NCI-H748 (cell line): ENCODE results near the gene FAM180A.
"Not testable (repeated sequence)": the region's sequence is repeated elsewhere in the genome, so short reads cannot be mapped to it uniquely, and the experiment has no call there.

Source experiments
- DNase-seq: peaks from one replicate; lab custom pipeline; 2025; ENCODE audit not compliant: unreplicated experiment; lab: John Stamatoyannopoulos, UW

The FAM180A gene

DNA sequence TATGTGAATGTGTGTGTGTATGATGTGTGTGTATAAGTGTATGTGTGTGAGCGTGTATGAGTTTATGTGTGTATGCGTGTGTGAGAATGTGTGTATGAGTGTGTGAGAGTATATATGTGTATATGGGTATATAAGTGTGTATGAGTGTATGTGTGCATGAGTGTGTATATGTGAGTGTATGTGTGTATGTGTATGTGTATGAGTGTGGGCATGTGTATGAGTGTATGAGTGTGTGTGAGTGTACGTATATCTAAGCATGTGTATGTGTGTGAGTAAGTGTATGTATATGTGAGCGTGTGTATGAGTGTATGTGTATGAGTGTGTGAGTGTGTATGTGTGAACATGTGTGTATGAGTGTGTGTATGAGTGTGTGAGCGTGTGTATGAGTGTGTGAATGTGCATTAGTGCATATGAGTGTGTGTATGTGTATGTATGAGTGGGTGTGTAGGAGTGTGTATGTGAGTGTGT, 33.5 kb downstream of the FAM180A start:
- no peak for DNase-seq

DNA sequence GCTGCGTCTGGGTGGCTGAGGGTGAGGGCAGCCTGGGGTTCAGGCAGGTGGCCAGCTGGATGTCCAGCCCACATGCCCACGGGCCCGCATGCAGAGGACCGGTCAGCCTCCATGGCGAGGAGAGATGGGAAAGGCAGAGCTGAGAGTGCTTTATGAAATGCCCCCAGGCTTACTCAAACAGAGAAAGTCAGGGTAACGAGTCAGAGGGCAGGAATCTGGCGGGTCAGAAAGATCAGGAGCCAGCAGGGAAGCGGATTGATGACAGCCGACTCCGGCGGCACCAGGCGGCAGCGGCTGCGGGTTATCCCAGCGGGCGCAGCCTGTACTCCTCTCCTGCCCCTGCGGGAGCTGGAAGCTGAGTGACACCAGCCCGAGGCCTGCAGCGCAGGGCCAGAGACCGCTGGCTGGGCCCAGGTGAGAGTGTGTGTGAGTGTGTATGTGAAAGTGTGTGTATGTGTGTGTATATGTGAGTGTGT, 34.0 kb downstream of the FAM180A start:
- no peak for DNase-seq

DNA sequence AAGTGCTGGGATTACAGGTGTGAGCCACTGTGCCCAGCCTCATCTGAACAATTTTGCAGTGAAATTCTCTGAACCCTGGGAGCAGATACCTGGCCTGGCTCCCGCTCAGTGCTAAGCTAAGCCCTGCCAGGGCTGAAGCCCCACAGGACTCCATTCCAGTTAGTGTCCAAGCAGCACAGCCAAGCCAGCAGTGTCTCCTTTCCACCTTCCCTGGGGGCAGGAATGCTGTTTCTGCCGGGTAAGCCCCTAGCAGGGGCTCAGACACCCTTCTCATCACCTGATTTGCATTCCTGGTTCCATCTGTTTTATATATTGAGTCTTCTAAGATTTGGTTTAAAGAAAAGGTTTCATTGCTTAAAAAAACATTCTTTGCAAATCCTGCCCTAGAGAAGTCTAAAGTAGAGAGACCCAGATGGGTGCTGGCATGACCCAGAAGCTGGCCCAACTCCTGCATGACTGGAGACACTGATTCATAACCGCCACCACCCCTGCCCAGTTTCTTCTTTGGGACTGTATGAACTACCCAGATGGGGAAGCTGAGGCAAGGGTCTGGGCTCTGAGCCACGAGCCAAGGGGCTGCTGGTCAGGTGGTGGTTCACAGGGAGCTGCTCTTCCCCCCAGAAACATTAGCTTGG, 34.7 kb downstream of the FAM180A start:
- DNase-seq: no peak

DNA sequence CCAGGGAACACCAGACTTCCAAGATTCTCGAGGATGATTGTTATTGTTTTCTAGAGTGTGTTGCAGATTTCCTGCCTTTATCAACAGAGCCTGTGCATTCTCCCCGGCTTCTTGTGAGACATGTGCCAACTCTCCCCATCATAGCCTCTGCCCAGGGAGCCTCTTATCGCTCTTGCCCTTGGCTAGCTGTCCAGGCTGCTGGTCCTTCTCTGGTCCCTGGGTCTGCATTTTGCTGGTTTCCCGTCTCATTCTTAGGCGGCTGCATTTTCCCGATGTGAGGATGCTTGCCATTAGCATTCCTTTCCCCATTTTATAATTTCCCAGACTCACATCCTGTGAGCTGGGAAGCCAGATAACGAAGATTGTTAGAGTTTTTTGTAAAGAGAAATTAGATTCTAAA, 35.8 kb downstream of the FAM180A start:
- DNase-seq: no peak

DNA sequence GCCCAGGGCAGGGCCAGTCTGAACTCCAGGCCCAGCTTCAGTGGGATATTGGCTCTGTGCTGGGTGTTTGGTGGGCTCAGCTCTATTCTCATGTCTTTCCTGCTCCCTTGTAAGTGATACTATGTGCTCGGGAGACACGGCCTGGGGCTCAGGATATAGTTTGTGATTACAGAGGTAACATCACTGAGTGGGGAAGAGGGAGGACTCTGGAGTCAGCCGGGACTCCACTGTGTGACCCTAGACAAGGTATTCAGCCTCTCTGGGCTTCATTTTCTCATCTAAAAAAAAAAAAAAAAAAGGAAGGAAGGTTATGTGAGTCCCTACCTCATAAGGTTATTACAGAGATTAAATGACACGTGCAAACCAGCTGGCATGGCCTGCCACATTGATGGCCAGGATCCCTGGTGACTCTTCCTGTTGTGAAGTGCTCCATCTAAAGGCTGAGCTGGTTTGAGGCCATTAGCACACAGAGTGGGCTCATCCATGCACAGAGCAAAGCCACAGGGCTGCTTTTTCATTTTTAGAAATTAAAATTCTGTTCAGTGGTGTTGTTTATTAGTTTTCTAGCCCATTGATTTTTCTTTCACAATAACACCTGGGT, 36.3 kb downstream of the FAM180A start:
- peak; percentile 16 for DNase-seq

DNA sequence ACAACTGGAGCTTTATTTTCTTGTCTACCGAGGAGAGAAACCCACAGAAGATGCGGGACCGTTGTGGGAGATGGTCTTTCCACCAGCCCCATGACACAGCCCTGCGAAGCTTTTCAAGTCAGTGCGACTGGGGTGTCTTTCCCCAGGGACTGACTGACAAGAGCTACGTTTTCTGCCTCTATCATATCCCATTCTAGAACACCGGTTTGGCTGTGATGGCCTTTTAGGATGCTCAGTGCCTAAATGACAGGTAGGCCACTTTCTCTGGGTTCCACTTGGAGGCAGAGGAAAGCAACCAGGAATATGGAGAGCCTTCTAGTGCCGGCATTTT, 37.5 kb downstream of the FAM180A start:
- DNase-seq: no peak

DNA sequence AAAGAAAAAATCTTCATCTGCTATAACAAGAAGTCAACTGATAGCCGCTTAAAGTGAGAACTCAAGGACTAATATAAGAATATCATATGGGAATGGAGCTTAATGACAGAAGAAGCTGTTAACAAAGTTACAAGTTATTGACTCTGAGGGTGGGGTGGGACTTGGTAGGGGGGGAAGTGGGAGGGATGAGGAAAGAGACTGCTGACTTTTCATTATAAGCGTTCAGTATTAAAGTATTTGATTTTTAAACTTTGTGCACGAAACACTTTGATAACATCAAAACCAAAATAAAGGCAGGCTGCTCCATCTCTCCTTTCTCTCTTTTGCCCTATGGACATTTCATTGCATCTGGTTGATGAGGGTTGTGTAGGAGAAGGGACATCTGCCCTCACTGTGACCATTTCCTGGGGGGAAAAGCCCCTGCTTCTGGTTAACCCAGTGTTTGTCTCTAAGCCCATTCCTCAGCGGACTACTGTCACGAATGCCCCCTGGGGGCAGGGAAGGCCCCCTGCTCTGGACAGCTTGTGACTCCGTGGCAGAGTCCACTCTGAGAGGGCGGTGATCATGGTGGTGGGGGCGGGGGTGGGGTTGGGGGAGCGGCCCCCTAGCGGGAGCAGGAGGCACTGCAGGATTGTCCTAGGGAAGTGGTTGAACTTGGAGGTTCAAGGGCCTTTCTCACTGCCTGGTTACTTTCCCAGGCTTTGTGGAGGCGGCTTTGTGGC, 38.0 kb downstream of the FAM180A start:
- peak; percentile 18 for DNase-seq

DNA sequence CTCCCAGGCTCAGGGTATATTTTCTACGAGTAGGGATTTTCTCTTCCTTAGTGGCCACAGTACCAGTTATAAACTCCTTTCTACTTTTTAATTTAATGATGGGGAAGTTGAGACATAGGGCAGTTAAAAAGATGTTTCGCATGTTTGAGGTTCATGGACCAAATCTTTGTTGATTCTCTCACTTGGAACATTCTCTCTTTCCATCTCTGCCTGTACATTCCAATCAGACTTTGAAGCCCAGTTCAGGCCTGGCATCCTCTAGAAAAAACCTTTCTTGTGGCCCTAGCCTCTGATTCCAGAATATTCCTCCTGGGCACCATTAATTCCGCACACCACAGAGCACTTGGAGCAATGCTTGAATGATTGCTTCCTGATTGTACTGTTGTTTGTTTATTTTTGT, 39.1 kb downstream of the FAM180A start:
- DNase-seq: no peak

DNA sequence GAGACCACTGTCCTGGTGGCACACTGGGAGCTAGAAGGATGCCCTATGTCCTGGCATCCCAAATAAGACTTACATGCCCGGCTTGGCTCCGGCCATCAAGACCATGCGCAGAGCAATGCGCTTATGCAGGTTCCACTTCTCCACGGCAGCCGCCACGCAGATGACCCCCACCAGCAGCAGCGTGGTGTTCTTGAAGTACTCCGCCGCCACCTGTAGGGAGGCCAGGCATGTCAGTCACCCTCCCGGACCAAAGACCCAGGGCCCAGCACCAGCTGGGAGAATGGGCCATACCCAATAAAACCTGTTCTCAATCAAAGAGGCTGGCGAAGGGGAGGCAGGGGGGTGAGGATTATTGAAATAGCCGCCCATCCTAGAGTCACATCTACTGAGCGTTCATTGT, 40.6 kb downstream of the FAM180A start:
- DNase-seq: no peak

DNA sequence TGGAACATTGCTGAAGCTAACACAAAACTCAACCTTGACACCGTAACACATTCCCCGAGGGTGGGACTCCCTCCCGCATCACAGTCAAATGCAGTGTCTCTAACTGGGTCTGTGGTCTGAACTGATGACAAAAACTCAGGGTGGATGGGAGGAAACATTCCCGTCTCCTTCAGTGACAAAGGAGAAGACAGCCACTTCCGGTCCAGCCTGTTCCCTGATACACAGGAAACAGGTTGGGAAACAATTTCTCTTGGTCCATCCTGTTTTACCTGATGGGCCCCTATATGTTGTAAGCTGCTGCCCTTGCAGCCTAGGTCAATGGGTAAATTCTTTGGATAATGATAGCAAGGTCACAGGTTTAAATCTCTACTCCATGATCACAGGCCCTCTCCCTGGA, 41.0 kb downstream of the FAM180A start:
- no peak for DNase-seq

DNA sequence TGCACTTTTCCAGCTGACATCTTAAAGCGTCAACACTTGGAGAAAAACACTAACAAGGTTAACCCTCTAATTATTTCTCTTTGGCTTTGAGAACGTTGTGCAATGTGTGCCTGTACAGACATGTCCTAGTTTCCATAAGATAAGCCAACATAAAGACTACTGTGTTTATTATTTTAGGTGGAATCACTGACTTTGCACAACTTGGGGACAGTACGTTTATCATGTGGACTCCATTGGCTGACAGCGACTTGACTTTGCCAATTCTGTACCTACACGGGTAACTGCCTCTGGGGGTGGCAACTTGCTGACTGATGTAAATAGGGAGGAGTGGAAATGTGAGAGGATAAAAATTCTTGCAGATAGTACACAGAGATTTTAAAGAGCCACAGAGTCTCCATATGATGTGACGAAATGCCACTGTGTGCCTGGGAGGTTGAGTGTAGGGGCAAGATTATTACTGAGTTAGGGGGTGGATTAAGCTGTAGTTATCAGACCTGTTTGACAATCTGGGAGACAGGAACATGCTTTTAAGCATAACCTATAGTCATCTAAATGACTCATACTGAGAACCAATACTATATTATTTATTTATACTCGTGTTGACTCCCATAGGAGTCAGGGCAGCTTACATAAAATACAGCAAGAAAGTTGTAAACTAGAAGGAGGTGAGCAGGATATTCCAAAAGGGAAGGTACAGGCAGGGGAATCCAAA, 41.6 kb downstream of the FAM180A start:
- no peak for DNase-seq

DNA sequence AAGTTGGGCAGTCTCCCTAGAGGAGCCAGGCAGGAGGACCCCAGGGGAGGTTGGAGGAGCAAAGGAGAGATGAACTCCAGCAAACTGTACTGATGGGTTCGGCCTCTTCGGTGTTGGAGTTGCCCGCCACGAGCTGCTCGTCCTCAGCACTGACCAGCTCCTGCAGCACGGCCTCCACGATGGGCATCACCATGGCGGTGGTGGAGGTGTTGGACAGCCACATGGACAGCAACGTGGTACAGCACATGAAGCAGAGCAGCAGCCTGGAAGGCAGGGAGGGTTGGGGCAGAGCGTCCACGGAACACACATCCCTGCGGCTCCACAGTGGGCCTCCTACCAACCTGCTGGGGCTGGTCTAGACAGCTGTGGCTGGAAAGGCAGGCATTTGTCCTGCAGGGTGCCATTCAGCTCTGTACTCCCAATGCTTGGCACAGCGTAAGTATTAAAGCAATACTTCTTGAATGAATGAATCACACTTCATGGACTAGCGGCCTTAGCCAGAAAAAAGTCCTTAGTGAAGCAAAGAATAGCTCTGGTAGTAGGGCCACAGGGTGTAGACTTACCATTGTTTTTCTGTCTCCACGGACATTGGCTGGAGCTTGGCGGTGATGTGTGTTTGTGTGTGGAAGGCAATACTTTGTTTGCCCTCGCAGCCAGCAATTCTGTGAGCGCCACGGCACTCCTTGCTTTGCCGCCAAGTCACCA, 42.4 kb downstream of the FAM180A start:
- peak; percentile 14 for DNase-seq

DNA sequence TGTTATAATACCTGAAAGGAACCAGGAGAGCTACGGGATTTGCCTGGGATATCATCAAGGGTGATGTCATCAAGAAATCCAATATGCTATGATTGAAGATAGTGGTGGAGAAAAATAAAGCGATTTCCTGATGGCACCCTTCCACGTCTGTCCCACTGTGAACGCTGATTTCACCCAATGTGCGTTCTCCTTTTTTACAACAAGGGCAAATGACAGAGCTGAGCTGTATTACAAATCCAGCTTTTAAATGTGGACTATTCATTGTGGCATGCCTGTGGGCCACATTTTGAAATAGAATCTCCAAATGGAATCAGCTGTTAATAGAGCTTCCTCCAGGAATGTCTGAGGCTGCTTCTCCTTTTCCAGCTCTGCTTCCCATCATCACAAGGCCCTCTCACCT, 43.9 kb downstream of the FAM180A start:
- DNase-seq: no peak

DNA sequence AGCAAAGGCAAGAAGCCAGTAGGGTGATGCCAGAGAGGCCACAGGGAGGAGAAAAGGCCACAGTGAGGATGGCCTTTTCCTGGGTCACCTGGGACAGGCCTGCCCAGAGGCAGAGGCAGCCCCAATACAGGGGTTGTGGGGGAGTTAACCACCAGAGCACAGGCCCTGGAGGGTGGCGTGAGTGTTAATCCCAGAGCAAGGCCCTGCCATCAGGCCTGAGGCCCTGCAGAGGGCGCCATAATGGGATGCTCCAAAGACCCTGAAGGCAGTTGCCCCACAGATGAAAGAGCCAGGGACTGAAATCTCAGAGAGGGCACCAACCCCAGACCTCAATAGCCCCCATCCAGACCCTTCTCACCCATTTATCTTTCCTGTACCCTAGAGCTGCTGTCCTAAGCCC, 44.5 kb downstream of the FAM180A start:
- peak; percentile 36 for DNase-seq

DNA sequence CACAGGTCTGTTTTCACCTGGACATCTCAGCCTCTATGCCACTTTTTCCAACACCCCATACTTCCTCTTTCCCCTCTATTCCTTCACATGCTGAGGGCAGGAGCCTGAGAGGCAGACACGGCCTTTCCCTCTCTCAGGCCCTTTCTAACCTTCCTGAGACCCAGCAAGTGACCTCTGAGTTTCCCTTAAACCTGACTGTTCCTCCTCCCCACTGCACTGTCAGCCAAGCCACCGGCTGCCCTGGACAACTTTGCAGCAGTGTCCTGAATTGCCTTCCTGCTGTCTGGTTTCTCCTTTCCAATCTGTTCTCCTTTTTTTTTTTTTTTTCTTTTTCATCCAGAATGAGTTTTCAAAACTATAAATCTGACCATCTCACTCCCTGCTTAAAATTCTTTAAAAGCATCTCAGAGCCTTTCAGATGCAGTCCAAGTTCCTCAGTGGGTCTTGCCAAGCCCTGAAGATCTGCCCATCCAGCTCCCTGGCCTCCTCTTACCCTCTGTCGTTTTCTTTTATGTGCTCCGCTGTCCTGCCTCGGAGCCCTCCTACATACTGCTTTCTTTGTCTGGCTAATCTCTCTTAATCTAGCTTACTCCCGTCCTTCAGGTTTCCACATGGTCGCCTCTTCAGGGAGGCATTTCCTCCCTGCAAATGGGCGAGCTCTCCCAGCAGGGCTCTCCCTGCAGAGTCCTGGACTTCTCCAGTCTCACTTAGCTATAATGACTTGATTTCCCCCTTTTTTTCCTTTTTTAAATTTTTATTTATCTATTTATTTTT, 51.1 kb downstream of the FAM180A start:
- no peak for DNase-seq

DNA sequence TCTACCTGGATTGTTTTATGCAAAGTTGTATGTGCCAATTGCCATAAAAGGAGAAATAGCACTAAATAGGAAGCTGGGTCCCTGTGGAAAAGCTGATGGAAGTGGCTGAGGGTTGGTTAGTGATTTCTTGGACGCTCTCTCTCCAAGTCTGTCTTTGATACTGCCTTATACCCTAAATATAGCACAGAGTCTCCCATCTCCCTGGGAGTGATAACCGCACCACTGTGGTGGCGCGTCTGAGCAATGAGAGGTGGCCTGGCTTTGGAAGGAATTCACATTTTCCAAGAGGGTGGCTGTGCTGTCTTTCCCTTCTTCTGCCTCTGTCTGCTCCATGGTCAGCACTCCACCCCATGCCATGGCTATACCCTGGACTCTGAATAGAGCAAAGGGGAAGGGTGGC, 55.1 kb downstream of the FAM180A start:
- DNase-seq: no peak

DNA sequence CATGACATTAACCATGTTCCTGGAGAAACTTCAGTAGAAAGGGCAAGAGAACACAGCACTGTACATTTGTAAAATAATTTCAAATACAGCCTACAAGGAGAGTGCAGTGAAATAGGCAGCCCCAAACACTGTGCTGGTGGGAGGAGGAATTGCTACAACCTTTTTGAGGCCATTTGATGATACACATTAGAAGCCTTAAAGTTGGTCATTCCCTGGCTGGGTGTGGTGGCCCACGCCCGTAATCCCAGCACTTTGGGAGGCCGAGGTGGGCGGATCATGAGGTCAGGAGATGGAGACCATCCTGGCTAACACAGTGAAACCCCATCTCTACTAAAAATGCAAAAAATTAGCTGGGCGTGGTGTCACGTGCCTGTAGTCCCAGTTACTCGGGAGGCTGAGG, 56.0 kb downstream of the FAM180A start:
- not testable (repeated sequence) for DNase-seq

DNA sequence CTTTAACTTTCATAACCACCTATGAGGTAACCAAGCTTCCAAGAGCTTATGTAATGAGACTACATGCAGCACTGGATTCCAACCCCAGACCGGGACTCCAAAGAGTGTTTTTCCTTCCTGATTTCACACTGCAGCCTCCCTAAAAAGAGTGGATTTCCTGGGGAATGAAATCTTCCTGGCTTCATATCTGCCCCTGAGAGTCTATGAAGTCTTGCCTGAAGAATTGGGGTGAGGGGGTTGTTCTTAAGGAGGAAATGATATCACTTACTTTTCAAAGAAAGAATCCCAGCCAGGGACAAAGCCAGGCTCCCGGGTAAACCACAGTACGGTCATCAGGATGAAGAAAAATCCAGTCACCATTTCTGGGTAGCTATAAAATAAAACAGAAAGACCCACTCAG, 56.6 kb downstream of the FAM180A start:
- DNase-seq: no peak

DNA sequence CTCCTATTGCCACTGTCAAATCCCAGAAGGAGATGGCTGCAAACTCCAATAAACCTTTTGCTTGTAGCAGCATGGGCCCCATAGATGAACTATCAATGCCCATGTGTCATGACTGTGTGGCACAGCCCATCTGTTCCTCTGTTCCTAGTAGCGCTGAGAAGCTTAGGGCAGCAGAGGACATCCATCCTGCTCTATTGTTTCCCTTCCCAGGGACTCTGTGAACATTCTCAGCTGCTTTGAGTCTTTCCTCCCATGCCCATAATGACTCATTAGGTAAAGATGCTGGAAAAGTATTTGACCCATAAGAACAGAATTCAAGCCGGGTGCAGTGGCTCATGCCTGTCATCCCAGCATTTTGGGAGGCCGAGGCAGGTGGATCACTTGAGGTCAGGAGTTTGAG, 58.0 kb downstream of the FAM180A start:
- DNase-seq: no peak

DNA sequence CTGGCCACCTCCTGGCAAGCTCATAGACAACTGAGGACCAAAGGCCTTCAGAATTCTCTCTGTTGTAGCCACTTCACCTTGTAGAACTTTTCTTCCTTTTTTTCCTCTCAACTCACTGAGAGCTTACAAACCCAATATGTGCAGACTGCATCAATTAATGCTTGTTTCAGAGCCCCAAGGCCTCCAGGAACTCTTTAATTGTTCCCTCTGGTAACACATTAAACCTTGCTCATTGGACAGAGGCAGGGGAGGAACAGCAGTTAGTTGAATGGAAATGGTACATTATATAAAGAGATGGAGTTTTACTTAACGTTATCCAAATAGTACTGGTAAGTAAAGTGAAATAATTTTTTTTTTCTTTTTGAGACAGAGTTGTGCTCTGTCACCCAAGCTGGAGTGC, 61.1 kb downstream of the FAM180A start:
- no peak for DNase-seq
